ENCODE results near the gene ENDOG. TPM values are rescaled to one million over a fixed set of nuclear protein-coding genes. Genes with fewer than 3 reads are reported as not detected.
A peak's percentile ranks its signal among the peaks of the same experiment; 100 is the strongest.

Gene ENDOG
- total RNA-seq, 3 donors from 2014 or later (not counting 1 experiment from before 2014, with no cell fraction given), result 6.7 to 12.5 (median 8.3) TPM

DNA sequence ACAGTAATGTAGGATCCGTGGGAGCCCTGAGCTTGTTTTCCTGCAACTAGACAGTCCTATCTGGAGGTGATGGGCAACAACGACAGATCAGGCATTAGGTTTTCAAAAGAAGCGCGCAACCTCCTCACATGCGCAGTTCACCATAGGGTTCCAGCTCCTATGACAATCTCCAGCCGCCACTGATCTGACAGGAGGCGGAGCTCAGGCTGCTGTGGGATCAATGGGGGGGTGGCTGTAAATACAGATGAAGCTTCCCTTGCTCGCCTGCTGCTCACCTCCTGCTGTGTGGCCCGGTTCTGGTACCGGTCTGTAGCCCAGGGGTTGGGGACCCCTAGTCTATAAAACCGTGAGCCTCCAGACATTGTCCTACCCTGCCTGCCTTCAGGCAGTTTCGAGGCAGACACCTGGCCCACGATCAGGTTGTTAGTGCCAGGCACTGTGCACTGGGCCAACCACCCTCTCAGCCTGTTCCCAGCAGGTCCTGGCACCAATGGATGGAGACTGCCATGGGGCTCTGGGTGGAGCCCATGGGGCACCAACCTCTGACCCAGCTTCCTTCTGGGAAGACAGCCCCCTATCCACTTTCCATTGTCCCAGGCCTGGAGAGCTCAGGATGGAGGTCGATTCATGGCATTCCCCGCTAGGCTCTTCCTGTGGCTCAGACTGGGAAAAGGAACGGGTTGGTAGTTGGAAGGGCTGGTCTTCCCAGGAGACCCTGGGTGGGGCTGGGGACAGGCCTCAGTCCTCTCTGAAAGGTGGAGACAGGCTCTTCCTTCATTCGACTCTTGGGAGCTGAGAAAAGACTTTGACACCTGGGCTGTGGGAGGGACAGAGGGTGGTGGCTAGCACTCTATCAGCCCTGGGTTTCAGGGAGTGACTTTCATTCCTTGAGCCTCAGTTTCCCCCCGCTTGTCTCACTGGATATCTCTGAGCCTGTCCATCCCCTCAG is 1.7 kb downstream of the ENDOG start:
- DNase-seq, result no peak
- ATAC-seq, result no peak
- no peaks in the 10 kb centered on the region for H3K27me3 ChIP-seq (ENCODE audit: control insufficient read depth, insufficient read depth, low read length)
- H3K4me1 ChIP-seq (ENCODE audit: control insufficient read depth, insufficient read depth, low read length), result peaks cover 19% of the 10 kb centered on the region
- no peaks in the 10 kb centered on the region for H3K36me3 Mint-ChIP-seq
- H3K27ac ChIP-seq (ENCODE audit: low read length), result no peak overlapping the region
- H3K36me3 ChIP-seq (ENCODE audit: control insufficient read depth, insufficient read depth, low read length), result peaks cover 23% of the 10 kb centered on the region
- H3K9me3 Mint-ChIP-seq, result no peaks in the 10 kb centered on the region
- H3K4me1 Mint-ChIP-seq, result peaks cover 18 to 25% of the 10 kb centered on the region in 2 donors
- no peak overlapping the region for H3K4me3 ChIP-seq (ENCODE audit: low read length)
- 94% methylated on average over 18 of the region's 18 CpGs for whole genome bisulfite sequencing (ENCODE audit: insufficient coverage)
- no peaks in the 10 kb centered on the region for H3K9me3 ChIP-seq (ENCODE audit: control insufficient read depth, insufficient read depth, low read length)
- no peak for TF ChIP-seq CTCF (IDR thresholded peaks at IDR 0.05)
- H3K27ac Mint-ChIP-seq, result no peak overlapping the region
- intact Hi-C loops (cut with micrococcal nuclease), result loop anchor here (2.0 kb wide), 1 partner anchor 95 kb away; the partner anchor contains the start of gene ZDHHC12
- H3K27me3 Mint-ChIP-seq (ENCODE audit: low read depth in 2 of 2), result no peaks in the 10 kb centered on the region
- H3K4me3 Mint-ChIP-seq, result peak overlapping the region; percentile 67

DNA sequence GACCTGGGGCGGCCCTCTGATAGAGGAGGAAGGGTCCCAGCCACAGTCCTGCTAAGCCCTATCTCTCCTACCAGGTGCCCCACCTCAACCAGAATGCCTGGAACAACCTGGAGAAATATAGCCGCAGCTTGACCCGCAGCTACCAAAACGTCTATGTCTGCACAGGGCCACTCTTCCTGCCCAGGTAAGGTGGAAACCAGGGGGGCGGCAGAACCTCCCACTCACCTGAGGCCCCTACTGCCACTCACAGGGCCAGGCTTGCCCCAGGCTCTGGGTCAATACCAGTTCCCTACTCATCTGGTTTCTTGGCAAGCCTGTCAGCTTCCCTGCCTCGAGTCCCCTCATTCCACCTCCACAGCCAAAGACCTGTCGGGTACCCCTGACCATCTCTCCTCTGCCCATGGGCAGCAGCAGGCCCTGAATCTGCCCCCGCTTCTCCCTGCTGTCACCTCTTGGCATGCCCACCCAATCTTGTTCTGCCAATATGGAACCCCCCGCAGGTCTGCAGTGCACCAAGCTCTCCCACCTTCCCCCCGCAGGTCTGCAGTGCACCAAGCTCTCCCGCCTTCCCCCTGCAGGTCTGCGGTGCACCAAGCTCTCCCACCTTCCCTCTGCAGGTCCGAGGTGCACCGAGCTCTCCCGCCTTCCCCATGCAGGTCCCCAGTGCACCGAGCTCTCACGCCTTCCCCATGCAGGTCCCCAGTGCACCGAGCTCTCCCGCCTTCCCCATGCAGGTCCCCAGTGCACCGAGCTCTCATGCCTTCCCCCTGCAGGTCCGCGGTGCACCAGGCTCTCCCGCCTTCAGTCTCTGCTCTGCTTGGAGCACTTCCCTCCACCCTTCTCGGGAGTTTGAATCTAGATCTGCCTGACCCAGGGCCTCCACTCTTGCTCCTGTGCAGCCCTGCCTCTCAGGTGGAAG is 2.6 kb downstream of the ENDOG start:
- H3K9me3 ChIP-seq (ENCODE audit: control insufficient read depth, insufficient read depth, low read length), result no peaks in the 10 kb centered on the region
- H3K27me3 ChIP-seq (ENCODE audit: control insufficient read depth, insufficient read depth, low read length), result no peaks in the 10 kb centered on the region
- H3K4me3 ChIP-seq (ENCODE audit: low read length), result no peak overlapping the region
- ATAC-seq, result no peak
- no peak overlapping the region for H3K27ac Mint-ChIP-seq
- H3K4me1 Mint-ChIP-seq, result peaks cover 18 to 25% of the 10 kb centered on the region in 2 donors
- H3K36me3 Mint-ChIP-seq, result no peaks in the 10 kb centered on the region
- intact Hi-C loops (cut with micrococcal nuclease), result no loop called here
- WGBS (ENCODE audit: insufficient coverage), result 94% methylated on average over 24 of the region's 24 CpGs
- H3K27ac ChIP-seq (ENCODE audit: low read length), result no peak overlapping the region
- no peak for TF ChIP-seq CTCF (IDR thresholded peaks at IDR 0.05)
- no peaks in the 10 kb centered on the region for H3K27me3 Mint-ChIP-seq (ENCODE audit: low read depth in 2 of 2)
- peaks cover 19% of the 10 kb centered on the region for H3K4me1 ChIP-seq (ENCODE audit: control insufficient read depth, insufficient read depth, low read length)
- peaks cover 27% of the 10 kb centered on the region for H3K36me3 ChIP-seq (ENCODE audit: control insufficient read depth, insufficient read depth, low read length)
- no peak for DNase-seq
- H3K4me3 Mint-ChIP-seq, result peak overlapping the region; percentile 45
- no peaks in the 10 kb centered on the region for H3K9me3 Mint-ChIP-seq

DNA sequence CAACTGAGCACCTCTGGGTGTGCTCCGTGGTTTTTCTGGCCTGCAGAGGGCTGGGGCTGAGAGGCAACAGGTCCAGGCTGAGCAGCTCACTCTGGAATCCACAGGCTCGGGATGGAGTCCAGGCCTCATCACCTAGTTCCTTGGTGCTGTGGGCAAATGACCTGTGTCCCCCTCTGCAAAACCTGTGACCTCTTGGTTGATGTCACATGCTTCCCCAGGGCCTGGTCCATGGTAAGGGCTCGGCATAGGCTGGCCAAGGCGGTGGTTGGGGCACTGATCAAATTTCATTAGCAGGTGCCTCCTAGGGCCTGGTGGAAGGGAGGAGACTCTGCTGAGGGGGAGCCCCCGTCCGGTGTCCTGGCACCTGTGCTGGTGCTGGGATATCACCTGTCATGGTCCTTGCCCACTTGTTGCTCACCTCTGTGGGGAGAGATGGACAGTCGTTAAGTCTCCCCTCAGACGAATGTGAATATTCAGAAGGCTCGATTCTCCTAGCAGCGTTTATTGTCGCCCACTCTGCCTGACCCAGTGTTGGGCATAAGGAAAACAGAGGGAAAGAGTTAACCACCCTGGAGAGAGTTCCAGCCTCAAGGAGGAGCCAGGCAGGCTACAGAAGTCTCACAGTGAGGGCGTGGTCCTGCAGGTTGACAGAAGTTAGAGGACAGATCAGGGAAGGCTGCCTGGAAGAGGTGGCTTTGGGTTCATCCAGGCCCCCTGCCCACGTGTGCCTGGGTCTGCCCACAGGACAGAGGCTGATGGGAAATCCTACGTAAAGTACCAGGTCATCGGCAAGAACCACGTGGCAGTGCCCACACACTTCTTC is 3.5 kb downstream of the ENDOG start:
- H3K36me3 Mint-ChIP-seq, result no peaks in the 10 kb centered on the region
- H3K27ac ChIP-seq (ENCODE audit: low read length), result no peak overlapping the region
- H3K27ac Mint-ChIP-seq, result no peak overlapping the region

More for the DNA sequence above, 3.5 kb downstream of the ENDOG start:
- Histone ChIP-seq H3K4me1 (ENCODE audit: control insufficient read depth, insufficient read depth, low read length) (peaks cover 19% of the 10 kb centered on the region), H3K36me3 (ENCODE audit: control insufficient read depth, insufficient read depth, low read length) (peaks cover 35% of the 10 kb centered on the region), H3K27me3 (ENCODE audit: control insufficient read depth, insufficient read depth, low read length) (no peaks in the 10 kb centered on the region), H3K4me3 (ENCODE audit: low read length) (no peak overlapping the region), H3K9me3 (ENCODE audit: control insufficient read depth, insufficient read depth, low read length) (no peaks in the 10 kb centered on the region)
- no peaks in the 10 kb centered on the region for H3K9me3 Mint-ChIP-seq
- ATAC-seq (no peak), DNase-seq (no peak)
- no peak for TF ChIP-seq CTCF (IDR thresholded peaks at IDR 0.05)
- H3K4me1 Mint-ChIP-seq, result peaks cover 18 to 25% of the 10 kb centered on the region in 2 donors
- WGBS (ENCODE audit: insufficient coverage), result 93% methylated on average over 16 of the region's 16 CpGs
- intact Hi-C loops (cut with micrococcal nuclease), result no loop called here
- peak overlapping the region; percentile 45 for H3K4me3 Mint-ChIP-seq
- H3K27me3 Mint-ChIP-seq (ENCODE audit: low read depth in 2 of 2), result no peaks in the 10 kb centered on the region
